Caco-2 (cell line): Measurements from ENCODE around the gene FADS3. TPM values are rescaled to one million over a fixed set of nuclear protein-coding genes. Genes with fewer than 3 reads are reported as not detected.

ENCODE experiments used
- BruUV-seq: library from RNA; stranded (reverse); fragments of 400-500 nt; replicated peaks from 2 replicates; lab custom pipeline; 2021; lab: Mats Ljungman, UMichigan
- CTCF ChIA-PET: fragments of 300-600 bp; sonication (Branson Sonifier 250); formaldehyde crosslinking; loops from one replicate; lab custom pipeline; 2022; ENCODE audit warnings: antibody characterized with exemption; lab: Charles Lee
- POLR2A ChIA-PET: fragments of 300-600 bp; sonication (Branson Sonifier 250); formaldehyde crosslinking; loops from one replicate; lab custom pipeline; 2022; ENCODE audit warnings: antibody characterized with exemption; lab: Charles Lee
- DNase-seq, 2 experiments: peaks; one replicate each; pipeline versions ENCODE4 v3.0.0 to v3.0.0-alpha.2; 2020 to 2022
- H3K27me3 ChIP-seq: replicated peaks from 2 replicates; pipeline ENCODE4 v1.6.0; 2011; ENCODE audit warnings: low read length; ENCODE audit not compliant: control insufficient read depth, insufficient read depth
- H3K36me3 ChIP-seq: 2 replicates; pipeline ENCODE4 v1.5.1; 2011; ENCODE audit warnings: low read length; ENCODE audit not compliant: control insufficient read depth, insufficient read depth
- H3K4me1 ChIP-seq: fragments of 250-450 bp; sonication (Bioruptor Pico); 2 replicates; pipeline ENCODE4 v1.5.1; 2020; ENCODE audit warnings: mild to moderate bottlenecking
- H3K4me3 ChIP-seq: 2 replicates; pipeline ENCODE4 v1.5.1; 2011; ENCODE audit warnings: low read depth, mild to moderate bottlenecking, control low read depth, low read length
- H3K9me3 ChIP-seq: fragments of 250-450 bp; sonication (Bioruptor Pico); 2 replicates; pipeline ENCODE4 v1.5.1; 2020; ENCODE audit warnings: mild to moderate bottlenecking, moderate library complexity
- H3K27ac Mint-ChIP-seq: one replicate; pipeline ENCODE4 v1.8.0; 2022; ENCODE audit warnings: mixed read lengths; ENCODE audit not compliant: unreplicated experiment
- H3K27me3 Mint-ChIP-seq: one replicate; pipeline ENCODE4 v1.8.0; 2022; ENCODE audit warnings: mixed read lengths; ENCODE audit not compliant: insufficient read depth, unreplicated experiment
- H3K36me3 Mint-ChIP-seq: one replicate; pipeline ENCODE4 v1.8.0; 2022; ENCODE audit warnings: mild to moderate bottlenecking, mixed read lengths; ENCODE audit not compliant: insufficient read depth, unreplicated experiment
- H3K4me1 Mint-ChIP-seq: one replicate; pipeline ENCODE4 v1.8.0; 2022; ENCODE audit warnings: low read depth, mixed read lengths; ENCODE audit not compliant: unreplicated experiment
- H3K4me3 Mint-ChIP-seq: one replicate; pipeline ENCODE4 v1.8.0; 2022; ENCODE audit warnings: mild to moderate bottlenecking, moderate library complexity, mixed read lengths; ENCODE audit not compliant: unreplicated experiment
- H3K9me3 Mint-ChIP-seq: one replicate; pipeline ENCODE4 v1.8.0; 2022; ENCODE audit warnings: mixed read lengths; ENCODE audit not compliant: unreplicated experiment
- intact Hi-C: fragments of 100-400 bp; cut with micrococcal nuclease; formaldehyde crosslinking; loops from one replicate; pipeline ENCODE4 v1.10.0; 2022; ENCODE audit not compliant: unreplicated experiment
- total RNA-seq: library from RNA; stranded (reverse); gene quantifications from 2 replicates; pipeline ENCODE4 v1.2.3, GENCODE V29; 2022
- TF ChIP-seq, protein P1 (sequence below), 2 experiments: fragments of 200-600 bp in 1 of 2; IDR thresholded peaks; 1 replicate in 1 of 2; 2 replicates in 1 of 2; pipeline versions ENCODE4 v1.5.1 to v1.8.0; 2011 to 2022; ENCODE audit warnings: antibody characterized with exemption in 1 of 2, control low read depth in 1 of 2, inconsistent platforms in 1 of 2, low read depth in 1 of 2, low read length in 1 of 2, mild to moderate bottlenecking in 1 of 2, moderate library complexity in 1 of 2; ENCODE audit not compliant: insufficient read depth in 1 of 2, severe bottlenecking in 1 of 2, unreplicated experiment in 1 of 2

The FADS3 gene
- total RNA-seq, 1 experiment from 2014 or later: 32.7 TPM

DNA sequence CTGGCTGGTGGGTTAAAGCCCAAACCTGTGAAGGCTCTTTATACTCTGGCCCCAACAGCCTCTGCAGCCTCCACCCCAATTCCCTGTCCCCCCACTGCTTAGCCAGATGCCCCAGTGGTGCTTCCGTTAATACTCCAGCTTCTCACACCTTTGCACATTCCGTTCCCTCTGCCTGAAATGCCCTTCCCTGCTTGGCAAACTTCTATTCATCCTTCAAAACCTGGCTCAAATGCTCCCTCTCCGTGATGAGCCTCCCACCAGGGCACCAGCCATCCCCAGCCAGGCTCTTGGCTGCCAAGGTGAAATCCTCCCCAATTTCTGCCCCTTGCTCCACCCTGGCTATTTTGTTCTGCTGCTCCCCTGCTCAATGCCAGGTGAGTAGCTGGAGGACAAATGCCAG lies 12.5 kb upstream of the FADS3 start:
- no peak overlapping the region for H3K4me3 ChIP-seq
- DNase-seq: no peak
- no peaks in the 10 kb centered on the region for H3K9me3 Mint-ChIP-seq
- no peaks in the 10 kb centered on the region for H3K4me1 Mint-ChIP-seq
- POLR2A ChIA-PET: no interaction called here
- intact Hi-C loops: no loop called here
- no peaks in the 10 kb centered on the region for H3K27me3 ChIP-seq
- CTCF ChIA-PET: interaction anchor here (1.9 to 2.8 kb wide), 2 partner anchors 43 to 46 kb away, joined by 4 to 12 read pairs; partner anchors contain the start of gene BEST1
- H3K36me3 Mint-ChIP-seq: peaks cover 6% of the 10 kb centered on the region
- no TSS peak for BruUV-seq
- TF ChIP-seq, protein P1, sequence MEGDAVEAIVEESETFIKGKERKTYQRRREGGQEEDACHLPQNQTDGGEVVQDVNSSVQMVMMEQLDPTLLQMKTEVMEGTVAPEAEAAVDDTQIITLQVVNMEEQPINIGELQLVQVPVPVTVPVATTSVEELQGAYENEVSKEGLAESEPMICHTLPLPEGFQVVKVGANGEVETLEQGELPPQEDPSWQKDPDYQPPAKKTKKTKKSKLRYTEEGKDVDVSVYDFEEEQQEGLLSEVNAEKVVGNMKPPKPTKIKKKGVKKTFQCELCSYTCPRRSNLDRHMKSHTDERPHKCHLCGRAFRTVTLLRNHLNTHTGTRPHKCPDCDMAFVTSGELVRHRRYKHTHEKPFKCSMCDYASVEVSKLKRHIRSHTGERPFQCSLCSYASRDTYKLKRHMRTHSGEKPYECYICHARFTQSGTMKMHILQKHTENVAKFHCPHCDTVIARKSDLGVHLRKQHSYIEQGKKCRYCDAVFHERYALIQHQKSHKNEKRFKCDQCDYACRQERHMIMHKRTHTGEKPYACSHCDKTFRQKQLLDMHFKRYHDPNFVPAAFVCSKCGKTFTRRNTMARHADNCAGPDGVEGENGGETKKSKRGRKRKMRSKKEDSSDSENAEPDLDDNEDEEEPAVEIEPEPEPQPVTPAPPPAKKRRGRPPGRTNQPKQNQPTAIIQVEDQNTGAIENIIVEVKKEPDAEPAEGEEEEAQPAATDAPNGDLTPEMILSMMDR (IDR thresholded peaks at IDR 0.05; ENCODE audit: insufficient read depth in 1 of 2, low read depth in 1 of 2, low read length in 1 of 2, severe bottlenecking in 1 of 2, unreplicated experiment in 1 of 2): no peak
- no peak overlapping the region for H3K27ac Mint-ChIP-seq
- H3K36me3 ChIP-seq: no peaks in the 10 kb centered on the region
- H3K27me3 Mint-ChIP-seq: no peaks in the 10 kb centered on the region
- no peak overlapping the region for H3K4me3 Mint-ChIP-seq
- H3K4me1 ChIP-seq: no peaks in the 10 kb centered on the region
- H3K9me3 ChIP-seq: no peaks in the 10 kb centered on the region

DNA sequence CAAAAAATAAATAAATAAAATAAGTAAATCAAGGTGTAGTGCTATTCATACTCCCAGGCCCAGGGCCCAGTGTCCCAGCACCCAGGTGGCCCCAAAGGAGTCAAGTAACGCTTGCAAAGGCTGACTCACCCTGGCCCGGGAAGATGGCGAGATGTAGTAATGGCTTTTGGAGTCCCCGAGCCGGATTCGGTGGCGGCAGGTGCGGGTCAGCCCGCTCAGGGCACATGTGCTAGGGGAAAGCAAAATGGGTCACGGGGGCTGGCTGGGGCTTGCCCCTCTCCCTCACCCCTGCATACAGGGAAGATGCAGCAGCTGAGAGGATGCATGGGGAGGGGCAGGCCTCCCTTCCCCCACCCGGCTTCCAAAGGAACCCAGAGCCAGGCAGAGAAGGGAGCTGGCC lies 11.0 kb upstream of the FADS3 start:
- DNase-seq: no peak
- no TSS peak for BruUV-seq
- Histone ChIP-seq H3K9me3 (no peaks in the 10 kb centered on the region), H3K4me1 (no peaks in the 10 kb centered on the region), H3K27me3 (no peaks in the 10 kb centered on the region), H3K36me3 (no peaks in the 10 kb centered on the region), H3K4me3 (no peak overlapping the region)
- H3K36me3 Mint-ChIP-seq: peaks cover 6% of the 10 kb centered on the region
- no peaks in the 10 kb centered on the region for H3K9me3 Mint-ChIP-seq
- TF ChIP-seq, protein P1 (IDR thresholded peaks at IDR 0.05; ENCODE audit: insufficient read depth in 1 of 2, low read depth in 1 of 2, low read length in 1 of 2, severe bottlenecking in 1 of 2, unreplicated experiment in 1 of 2): no peak
- intact Hi-C loops: no loop called here
- ChIA-PET CTCF (interaction anchor here (0.5 to 2.8 kb wide), 3 partner anchors 45 to 1599 kb away, joined by 3 to 12 read pairs (median 4); no protein-coding TSS in a partner anchor), POLR2A (no interaction called here)
- H3K4me1 Mint-ChIP-seq: no peaks in the 10 kb centered on the region
- no peak overlapping the region for H3K4me3 Mint-ChIP-seq
- no peaks in the 10 kb centered on the region for H3K27me3 Mint-ChIP-seq
- no peak overlapping the region for H3K27ac Mint-ChIP-seq

DNA sequence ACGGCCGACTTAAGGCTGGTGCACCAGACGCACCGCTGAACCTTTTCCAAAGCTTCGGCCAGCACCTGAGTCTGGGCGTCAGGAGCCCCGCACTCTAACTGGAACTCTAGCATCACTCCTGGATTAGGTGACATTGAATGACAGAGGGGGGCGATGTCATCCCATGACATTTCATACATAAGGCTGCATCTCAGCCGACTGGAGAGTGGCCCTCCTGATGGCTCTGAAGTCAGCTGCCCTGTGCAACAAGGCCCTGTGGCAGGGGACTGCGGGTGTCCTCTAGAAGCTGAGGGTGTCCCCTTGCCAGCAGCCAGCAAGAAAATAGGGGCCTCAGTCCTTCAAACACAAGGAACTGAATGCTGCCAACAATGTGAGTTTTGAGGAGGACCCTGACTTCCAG lies 10.1 kb upstream of the FADS3 start:
- Mint-ChIP-seq H3K4me3 (no peak overlapping the region), H3K27ac (no peak overlapping the region), H3K36me3 (peaks cover 6% of the 10 kb centered on the region), H3K4me1 (no peaks in the 10 kb centered on the region), H3K9me3 (no peaks in the 10 kb centered on the region), H3K27me3 (no peaks in the 10 kb centered on the region)
- BruUV-seq: no TSS peak
- intact Hi-C loops: no loop called here
- TF ChIP-seq, protein P1 (IDR thresholded peaks at IDR 0.05; ENCODE audit: insufficient read depth in 1 of 2, low read depth in 1 of 2, low read length in 1 of 2, severe bottlenecking in 1 of 2, unreplicated experiment in 1 of 2): peak in 1 of 2 experiments; percentile 7
- no peaks in the 10 kb centered on the region for H3K4me1 ChIP-seq
- H3K4me3 ChIP-seq: no peak overlapping the region
- CTCF ChIA-PET: interaction anchor here (0.5 to 7.2 kb wide), 8 partner anchors 13 to 207 kb away, joined by 3 to 274 read pairs (median 3); partner anchors contain the start of gene BEST1
- DNase-seq: no peak
- POLR2A ChIA-PET: no interaction called here
- H3K36me3 ChIP-seq: no peaks in the 10 kb centered on the region
- no peaks in the 10 kb centered on the region for H3K9me3 ChIP-seq
- H3K27me3 ChIP-seq: no peaks in the 10 kb centered on the region
